CD4-positive, alpha-beta T cell treated with Interleukin-15 for 1 hour (primary cell): ENCODE data around the gene IKZF1.

ENCODE experiments used
- DNase-seq: peaks from one replicate; pipeline ENCODE4 v3.0.0-alpha.2; 2020

IKZF1 gene

GRCh38 chr7:50284296-50284695, 20.2 kb upstream of the IKZF1 start:
- DNase-seq: no peak

GRCh38 chr7:50285269-50285668, 19.2 kb upstream of the IKZF1 start:
- DNase-seq: no peak

- DNase-seq: no peak
These were observed 17.4 kb upstream of the IKZF1 start for GRCh38 chr7:50287129-50287528.

GRCh38 chr7:50292165-50292757, 12.3 kb upstream of the IKZF1 start:
- no peak for DNase-seq

- no peak for DNase-seq
These were observed 11.8 kb upstream of the IKZF1 start for GRCh38 chr7:50292763-50293162.

- DNase-seq: no peak
These were observed 10.9 kb upstream of the IKZF1 start for GRCh38 chr7:50293509-50294179.

- no peak for DNase-seq
These were observed 9.4 kb upstream of the IKZF1 start for GRCh38 chr7:50295133-50295532.

- no peak for DNase-seq
These were observed 7.7 kb upstream of the IKZF1 start for GRCh38 chr7:50296799-50297198.

- DNase-seq: no peak
These were observed 5.5 kb upstream of the IKZF1 start for GRCh38 chr7:50298811-50299562.

GRCh38 chr7:50300336-50300735, 4.2 kb upstream of the IKZF1 start:
- DNase-seq: no peak

- DNase-seq: no peak
These were observed 1.8 kb upstream of the IKZF1 start for GRCh38 chr7:50302486-50303334.

GRCh38 chr7:50303335-50304128, 984 bp upstream of the IKZF1 start:
- DNase-seq: peak; percentile 46

GRCh38 chr7:50304911-50305582, 531 bp downstream of the IKZF1 start:
- peak; percentile 80 for DNase-seq

GRCh38 chr7:50305583-50306493, 1.3 kb downstream of the IKZF1 start:
- DNase-seq: no peak

GRCh38 chr7:50306494-50307367, 2.2 kb downstream of the IKZF1 start:
- DNase-seq: no peak

GRCh38 chr7:50307368-50308032, 3.0 kb downstream of the IKZF1 start:
- DNase-seq: peak; percentile 84

- DNase-seq: no peak
These were observed 3.7 kb downstream of the IKZF1 start for GRCh38 chr7:50308203-50308531.

GRCh38 chr7:50308532-50309385, 4.2 kb downstream of the IKZF1 start:
- peak; percentile 41 for DNase-seq
